DND-41 (cell line): ENCODE results near the gene ZNF529.

Experiments
- CTCF ChIP-seq: IDR thresholded peaks from 2 replicates; pipeline ENCODE4 v1.5.1; 2012; ENCODE audit warnings: borderline replicate concordance, low read length, moderate library complexity, mild to moderate bottlenecking; ENCODE audit not compliant: poor library complexity, severe bottlenecking; ENCODE audit errors: extremely low read depth
- EZH2 ChIP-seq: IDR thresholded peaks from 3 replicates; pipeline ENCODE4 v1.6.1; 2012; ENCODE audit warnings: borderline replicate concordance, low read depth, mild to moderate bottlenecking, moderate library complexity, low read length, inconsistent platforms; ENCODE audit not compliant: severe bottlenecking

- no peak for TF ChIP-seq CTCF
- TF ChIP-seq EZH2: no peak
These were observed 45.3 kb downstream of the ZNF529 start for GRCh38 chr19:36527873-36528193.
